Caco-2 (cell line): ENCODE results near the gene LHX6. TPM values are rescaled to one million over a fixed set of nuclear protein-coding genes. Genes with fewer than 3 reads are reported as not detected.

Experiments
- BruUV-seq: library from RNA; stranded (reverse); fragments of 400-500 nt; replicated peaks from 2 replicates; lab custom pipeline; 2021; lab: Mats Ljungman, UMichigan
- CTCF ChIA-PET: fragments of 300-600 bp; sonication (Branson Sonifier 250); formaldehyde crosslinking; loops from one replicate; lab custom pipeline; 2022; ENCODE audit warnings: antibody characterized with exemption; lab: Charles Lee
- POLR2A ChIA-PET: fragments of 300-600 bp; sonication (Branson Sonifier 250); formaldehyde crosslinking; loops from one replicate; lab custom pipeline; 2022; ENCODE audit warnings: antibody characterized with exemption; lab: Charles Lee
- DNase-seq, 2 experiments: peaks; one replicate each; pipeline versions ENCODE4 v3.0.0 to v3.0.0-alpha.2; 2020 to 2022
- H3K27me3 ChIP-seq: replicated peaks from 2 replicates; pipeline ENCODE4 v1.6.0; 2011; ENCODE audit warnings: low read length; ENCODE audit not compliant: control insufficient read depth, insufficient read depth
- H3K36me3 ChIP-seq: 2 replicates; pipeline ENCODE4 v1.5.1; 2011; ENCODE audit warnings: low read length; ENCODE audit not compliant: control insufficient read depth, insufficient read depth
- H3K4me1 ChIP-seq: fragments of 250-450 bp; sonication (Bioruptor Pico); 2 replicates; pipeline ENCODE4 v1.5.1; 2020; ENCODE audit warnings: mild to moderate bottlenecking
- H3K4me3 ChIP-seq: 2 replicates; pipeline ENCODE4 v1.5.1; 2011; ENCODE audit warnings: low read depth, mild to moderate bottlenecking, control low read depth, low read length
- H3K9me3 ChIP-seq: fragments of 250-450 bp; sonication (Bioruptor Pico); 2 replicates; pipeline ENCODE4 v1.5.1; 2020; ENCODE audit warnings: mild to moderate bottlenecking, moderate library complexity
- H3K27ac Mint-ChIP-seq: one replicate; pipeline ENCODE4 v1.8.0; 2022; ENCODE audit warnings: mixed read lengths; ENCODE audit not compliant: unreplicated experiment
- H3K27me3 Mint-ChIP-seq: one replicate; pipeline ENCODE4 v1.8.0; 2022; ENCODE audit warnings: mixed read lengths; ENCODE audit not compliant: insufficient read depth, unreplicated experiment
- H3K36me3 Mint-ChIP-seq: one replicate; pipeline ENCODE4 v1.8.0; 2022; ENCODE audit warnings: mild to moderate bottlenecking, mixed read lengths; ENCODE audit not compliant: insufficient read depth, unreplicated experiment
- H3K4me1 Mint-ChIP-seq: one replicate; pipeline ENCODE4 v1.8.0; 2022; ENCODE audit warnings: low read depth, mixed read lengths; ENCODE audit not compliant: unreplicated experiment
- H3K4me3 Mint-ChIP-seq: one replicate; pipeline ENCODE4 v1.8.0; 2022; ENCODE audit warnings: mild to moderate bottlenecking, moderate library complexity, mixed read lengths; ENCODE audit not compliant: unreplicated experiment
- H3K9me3 Mint-ChIP-seq: one replicate; pipeline ENCODE4 v1.8.0; 2022; ENCODE audit warnings: mixed read lengths; ENCODE audit not compliant: unreplicated experiment
- intact Hi-C: fragments of 100-400 bp; cut with micrococcal nuclease; formaldehyde crosslinking; loops from one replicate; pipeline ENCODE4 v1.10.0; 2022; ENCODE audit not compliant: unreplicated experiment
- total RNA-seq: library from RNA; stranded (reverse); gene quantifications from 2 replicates; pipeline ENCODE4 v1.2.3, GENCODE V29; 2022
- TF ChIP-seq, protein P1 (sequence below), 2 experiments: fragments of 200-600 bp in 1 of 2; IDR thresholded peaks; 1 replicate in 1 of 2; 2 replicates in 1 of 2; pipeline versions ENCODE4 v1.5.1 to v1.8.0; 2011 to 2022; ENCODE audit warnings: antibody characterized with exemption in 1 of 2, control low read depth in 1 of 2, inconsistent platforms in 1 of 2, low read depth in 1 of 2, low read length in 1 of 2, mild to moderate bottlenecking in 1 of 2, moderate library complexity in 1 of 2; ENCODE audit not compliant: insufficient read depth in 1 of 2, severe bottlenecking in 1 of 2, unreplicated experiment in 1 of 2

The LHX6 gene
- total RNA-seq, 1 experiment from 2014 or later: 6.1 TPM

DNA sequence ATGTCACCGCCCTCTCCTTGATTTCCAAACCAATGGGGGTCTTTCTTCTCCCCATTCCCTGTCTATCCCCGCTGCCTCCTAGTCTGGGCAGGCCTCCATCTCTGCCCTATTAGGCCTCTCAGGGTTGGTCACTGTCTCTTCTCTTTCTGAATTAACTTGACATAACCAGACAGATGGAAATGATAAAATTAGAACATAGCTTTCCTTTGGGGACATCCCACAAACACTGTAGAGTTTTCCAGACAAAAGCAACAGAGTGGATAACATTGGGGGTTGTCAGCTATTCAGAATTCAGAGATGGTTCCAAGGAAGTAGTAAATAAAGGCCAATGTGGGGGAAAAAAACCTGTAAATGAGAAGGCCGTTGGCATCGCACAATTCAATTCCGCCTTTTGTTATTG is 24.7 kb downstream of the LHX6 start:
- H3K4me1 ChIP-seq: no peaks in the 10 kb centered on the region
- Mint-ChIP-seq H3K4me1 (no peaks in the 10 kb centered on the region), H3K27me3 (no peaks in the 10 kb centered on the region), H3K27ac (no peak overlapping the region), H3K9me3 (no peaks in the 10 kb centered on the region), H3K36me3 (no peaks in the 10 kb centered on the region), H3K4me3 (no peak overlapping the region)
- no peak for DNase-seq
- intact Hi-C loops: no loop called here
- no TSS peak for BruUV-seq
- no peak overlapping the region for H3K4me3 ChIP-seq
- POLR2A ChIA-PET: no interaction called here
- no peaks in the 10 kb centered on the region for H3K9me3 ChIP-seq
- TF ChIP-seq, protein P1, sequence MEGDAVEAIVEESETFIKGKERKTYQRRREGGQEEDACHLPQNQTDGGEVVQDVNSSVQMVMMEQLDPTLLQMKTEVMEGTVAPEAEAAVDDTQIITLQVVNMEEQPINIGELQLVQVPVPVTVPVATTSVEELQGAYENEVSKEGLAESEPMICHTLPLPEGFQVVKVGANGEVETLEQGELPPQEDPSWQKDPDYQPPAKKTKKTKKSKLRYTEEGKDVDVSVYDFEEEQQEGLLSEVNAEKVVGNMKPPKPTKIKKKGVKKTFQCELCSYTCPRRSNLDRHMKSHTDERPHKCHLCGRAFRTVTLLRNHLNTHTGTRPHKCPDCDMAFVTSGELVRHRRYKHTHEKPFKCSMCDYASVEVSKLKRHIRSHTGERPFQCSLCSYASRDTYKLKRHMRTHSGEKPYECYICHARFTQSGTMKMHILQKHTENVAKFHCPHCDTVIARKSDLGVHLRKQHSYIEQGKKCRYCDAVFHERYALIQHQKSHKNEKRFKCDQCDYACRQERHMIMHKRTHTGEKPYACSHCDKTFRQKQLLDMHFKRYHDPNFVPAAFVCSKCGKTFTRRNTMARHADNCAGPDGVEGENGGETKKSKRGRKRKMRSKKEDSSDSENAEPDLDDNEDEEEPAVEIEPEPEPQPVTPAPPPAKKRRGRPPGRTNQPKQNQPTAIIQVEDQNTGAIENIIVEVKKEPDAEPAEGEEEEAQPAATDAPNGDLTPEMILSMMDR (IDR thresholded peaks at IDR 0.05; ENCODE audit: insufficient read depth in 1 of 2, low read depth in 1 of 2, low read length in 1 of 2, severe bottlenecking in 1 of 2, unreplicated experiment in 1 of 2): no peak
- no peaks in the 10 kb centered on the region for H3K27me3 ChIP-seq
- H3K36me3 ChIP-seq: no peaks in the 10 kb centered on the region; the same call in 1 of the 2 replicates
- CTCF ChIA-PET: no interaction called here

DNA sequence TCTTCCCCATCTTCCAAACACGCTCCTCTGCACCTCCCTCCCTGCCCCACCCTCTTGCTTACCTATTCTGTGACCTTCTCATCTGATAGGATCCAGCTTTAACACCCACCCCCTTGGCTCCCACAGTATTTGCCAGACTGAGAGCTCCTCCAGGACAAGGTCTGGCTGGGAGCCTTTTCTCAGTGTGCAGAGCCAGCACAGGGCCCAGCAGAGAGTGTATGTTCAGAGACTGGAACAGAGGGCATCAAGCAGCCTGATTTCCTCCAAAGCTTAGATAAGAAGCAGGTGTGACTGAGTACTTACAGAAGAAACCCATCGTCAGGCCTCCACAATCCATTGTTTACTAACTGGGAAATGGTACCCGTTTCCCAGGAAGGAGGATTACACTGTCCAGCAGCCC is 26.6 kb downstream of the LHX6 start:
- DNase-seq: no peak
- ChIA-PET POLR2A (no interaction called here), CTCF (no interaction called here)
- no peaks in the 10 kb centered on the region for H3K36me3 Mint-ChIP-seq
- Histone ChIP-seq H3K4me1 (peaks cover 12% of the 10 kb centered on the region; the same call in 1 of the 2 replicates), H3K9me3 (no peaks in the 10 kb centered on the region), H3K36me3 (no peaks in the 10 kb centered on the region; the same call in 1 of the 2 replicates), H3K27me3 (no peaks in the 10 kb centered on the region), H3K4me3 (no peak overlapping the region)
- peaks cover 9% of the 10 kb centered on the region for H3K4me1 Mint-ChIP-seq
- H3K27ac Mint-ChIP-seq: no peak overlapping the region
- H3K9me3 Mint-ChIP-seq: no peaks in the 10 kb centered on the region
- H3K4me3 Mint-ChIP-seq: no peak overlapping the region
- BruUV-seq: no TSS peak
- intact Hi-C loops: no loop called here
- H3K27me3 Mint-ChIP-seq: no peaks in the 10 kb centered on the region
- TF ChIP-seq, protein P1 (IDR thresholded peaks at IDR 0.05; ENCODE audit: insufficient read depth in 1 of 2, low read depth in 1 of 2, low read length in 1 of 2, severe bottlenecking in 1 of 2, unreplicated experiment in 1 of 2): no peak

DNA sequence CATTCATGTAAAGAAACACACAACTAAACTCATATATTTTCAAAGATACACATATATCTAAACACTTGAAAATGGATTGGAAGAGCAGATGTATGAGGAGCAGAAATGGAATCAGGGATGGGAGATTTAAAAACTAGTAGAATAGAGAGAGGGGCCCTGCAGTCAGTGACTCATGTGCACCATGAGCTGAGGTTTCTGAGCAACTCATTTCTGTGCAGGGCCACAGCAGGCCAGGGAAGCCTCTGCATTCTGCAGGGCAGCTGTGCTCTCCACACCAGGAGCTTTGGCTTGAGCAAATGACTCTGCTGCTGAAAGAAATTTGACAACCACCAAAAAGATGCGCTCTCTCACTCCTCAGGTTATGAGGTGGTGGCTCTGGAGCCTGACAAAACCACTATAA is 27.1 kb downstream of the LHX6 start:
- H3K36me3 Mint-ChIP-seq: no peaks in the 10 kb centered on the region
- peaks cover 12% of the 10 kb centered on the region for H3K4me1 Mint-ChIP-seq
- CTCF ChIA-PET: no interaction called here
- Histone ChIP-seq H3K9me3 (no peaks in the 10 kb centered on the region), H3K4me3 (no peak overlapping the region), H3K27me3 (no peaks in the 10 kb centered on the region), H3K4me1 (peaks cover 12% of the 10 kb centered on the region; the same call in 1 of the 2 replicates), H3K36me3 (no peaks in the 10 kb centered on the region; the same call in 1 of the 2 replicates)
- no peaks in the 10 kb centered on the region for H3K27me3 Mint-ChIP-seq
- H3K9me3 Mint-ChIP-seq: no peaks in the 10 kb centered on the region
- intact Hi-C loops: no loop called here
- no peak overlapping the region for H3K27ac Mint-ChIP-seq
- no TSS peak for BruUV-seq
- H3K4me3 Mint-ChIP-seq: no peak overlapping the region
- POLR2A ChIA-PET: interaction anchor here (0.6 kb wide), 1 partner anchor 862 kb away, joined by 3 read pairs; no protein-coding TSS in a partner anchor
- DNase-seq: no peak
- TF ChIP-seq, protein P1 (IDR thresholded peaks at IDR 0.05; ENCODE audit: insufficient read depth in 1 of 2, low read depth in 1 of 2, low read length in 1 of 2, severe bottlenecking in 1 of 2, unreplicated experiment in 1 of 2): no peak
